ENCODE results near the gene SNRNP25. TPM values are rescaled to one million over a fixed set of nuclear protein-coding genes. Genes with fewer than 3 reads are reported as not detected.

SNRNP25 gene
- total RNA-seq, 2 experiments from 2014 or later: 62.3 to 63.2 TPM

DNA sequence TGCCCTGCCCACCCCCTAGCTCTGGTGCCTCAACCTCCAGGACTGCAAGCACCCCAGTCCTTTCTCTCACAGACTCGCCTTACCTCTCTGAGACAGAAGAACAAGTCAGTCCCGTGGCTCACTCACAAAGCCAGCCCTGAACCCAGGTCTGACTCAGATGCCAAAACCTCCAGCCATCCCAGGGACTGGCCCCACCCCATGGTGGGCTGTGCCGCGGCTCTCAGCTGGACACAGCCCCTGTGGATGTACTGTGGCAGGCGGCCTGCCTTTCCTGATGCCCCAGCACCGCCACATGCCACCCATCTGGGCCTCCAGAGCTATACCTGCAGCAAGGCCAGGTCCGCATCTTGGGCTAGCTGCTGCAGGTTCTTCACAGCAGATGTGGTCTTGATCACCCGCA is 44.2 kb downstream of the SNRNP25 start:
- ATAC-seq: no peak
- Mint-ChIP-seq H3K4me1 (ENCODE audit: low read depth) (peaks cover 8% of the 10 kb centered on the region), H3K36me3 (ENCODE audit: low read depth) (peaks cover 7% of the 10 kb centered on the region), H3K4me3 (no peak overlapping the region), H3K27me3 (ENCODE audit: low read depth) (no peaks in the 10 kb centered on the region), H3K9me3 (ENCODE audit: insufficient read depth) (no peaks in the 10 kb centered on the region), H3K27ac (peak overlapping the region; percentile 55)
- DNase-seq: no peak
- ChIA-PET CTCF (interaction anchor here (0.9 to 7.1 kb wide), 8 partner anchors 8 to 101 kb away, joined by 3 to 265 read pairs (median 23); partner anchors contain the start of genes MPG and RHBDF1), POLR2A (interaction anchor here (1.7 kb wide), 1 partner anchor 20 kb away, joined by 4 read pairs; the partner anchor contains the start of gene MPG)

DNA sequence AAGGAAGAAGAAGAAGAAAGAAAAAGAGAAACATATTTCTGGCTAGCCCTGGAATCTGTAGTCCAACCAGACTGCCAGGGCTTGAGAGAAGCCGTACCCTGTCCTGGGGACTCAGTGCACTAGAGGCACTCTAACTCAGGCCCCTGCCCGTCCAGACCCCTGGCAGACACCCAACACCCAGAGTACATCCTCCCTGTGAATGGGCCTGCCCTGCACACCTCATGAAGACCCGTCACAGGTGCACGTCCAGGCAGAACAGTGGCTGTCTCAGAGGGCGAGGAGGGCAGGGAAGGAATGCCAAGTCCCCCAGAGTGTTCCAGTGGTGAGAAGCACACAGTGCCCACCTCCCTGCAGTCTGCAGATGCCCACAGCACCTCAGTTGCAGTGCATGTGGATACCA is 47.4 kb downstream of the SNRNP25 start:
- CTCF ChIA-PET: no interaction called here
- peaks cover 8% of the 10 kb centered on the region for H3K4me1 Mint-ChIP-seq (ENCODE audit: low read depth)
- ATAC-seq: no peak
- H3K27ac Mint-ChIP-seq: no peak overlapping the region
- H3K36me3 Mint-ChIP-seq (ENCODE audit: low read depth): peaks cover 9% of the 10 kb centered on the region
- POLR2A ChIA-PET: no interaction called here
- no peak overlapping the region for H3K4me3 Mint-ChIP-seq
- H3K9me3 Mint-ChIP-seq (ENCODE audit: insufficient read depth): no peaks in the 10 kb centered on the region
- no peak for DNase-seq
- H3K27me3 Mint-ChIP-seq (ENCODE audit: low read depth): no peaks in the 10 kb centered on the region

DNA sequence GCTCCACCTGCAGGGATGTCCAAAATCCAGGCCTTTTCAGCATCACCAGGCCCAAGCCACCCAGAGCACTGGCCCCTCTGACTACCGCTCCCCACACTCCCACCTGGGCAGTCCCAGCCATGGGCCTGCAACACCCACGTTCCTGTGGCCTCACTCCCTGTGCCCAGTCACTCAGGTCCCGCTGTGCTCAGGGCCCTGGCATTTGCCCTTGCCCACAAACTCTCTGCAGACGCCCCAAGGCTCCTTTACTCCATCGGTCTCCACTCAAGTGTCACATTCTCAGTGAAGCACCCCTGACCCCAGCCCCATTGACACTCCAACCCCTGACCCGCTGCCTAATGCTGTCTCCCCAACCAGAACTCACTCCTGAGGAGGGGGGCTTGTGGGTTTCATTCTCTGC is 48.0 kb downstream of the SNRNP25 start:
- no peak overlapping the region for H3K27ac Mint-ChIP-seq
- POLR2A ChIA-PET: no interaction called here
- H3K27me3 Mint-ChIP-seq (ENCODE audit: low read depth): no peaks in the 10 kb centered on the region
- H3K4me1 Mint-ChIP-seq (ENCODE audit: low read depth): peaks cover 8% of the 10 kb centered on the region
- H3K9me3 Mint-ChIP-seq (ENCODE audit: insufficient read depth): no peaks in the 10 kb centered on the region
- peaks cover 10% of the 10 kb centered on the region for H3K36me3 Mint-ChIP-seq (ENCODE audit: low read depth)
- CTCF ChIA-PET: no interaction called here
- no peak for ATAC-seq
- H3K4me3 Mint-ChIP-seq: no peak overlapping the region
- no peak for DNase-seq

DNA sequence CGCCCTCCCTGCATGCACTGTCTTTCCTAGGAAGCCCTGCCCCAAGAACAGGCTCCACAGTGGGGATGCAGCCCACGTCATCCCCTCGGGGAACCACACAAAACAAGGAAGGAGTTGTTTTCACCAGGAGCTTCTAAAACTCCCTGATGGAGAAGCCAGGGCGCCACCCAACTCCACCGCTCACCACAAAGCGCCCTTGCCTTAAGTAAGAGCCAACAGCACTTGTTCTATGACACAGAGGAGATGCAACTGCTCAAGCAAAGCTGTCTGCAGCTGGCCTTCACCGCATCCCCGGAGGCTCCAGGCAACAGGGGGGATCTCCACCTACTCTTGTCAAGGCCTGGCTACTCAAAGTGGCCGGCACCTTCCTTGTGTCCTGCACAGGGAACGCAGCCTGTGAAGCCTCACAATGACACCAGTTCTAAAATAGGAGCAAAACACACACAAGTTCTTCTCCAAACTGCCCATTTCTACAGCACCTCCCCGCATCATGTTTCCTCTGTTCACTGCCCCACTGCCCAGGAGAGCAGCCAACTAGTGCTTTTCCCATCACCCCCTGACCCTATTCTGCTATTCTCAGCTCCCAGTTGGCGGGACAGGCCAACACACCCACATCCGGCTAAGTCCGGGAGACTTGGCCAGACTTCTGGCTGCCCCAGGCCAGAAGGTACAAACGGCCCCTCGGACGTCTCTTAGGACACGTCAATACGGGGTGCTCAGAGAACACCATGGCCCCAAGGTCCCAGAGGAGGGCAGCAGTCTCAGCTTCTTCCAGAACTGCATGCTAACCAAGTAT is 48.6 kb downstream of the SNRNP25 start:
- Mint-ChIP-seq H3K27me3 (ENCODE audit: low read depth) (no peaks in the 10 kb centered on the region), H3K4me1 (ENCODE audit: low read depth) (peaks cover 5% of the 10 kb centered on the region), H3K36me3 (ENCODE audit: low read depth) (peaks cover 13% of the 10 kb centered on the region), H3K4me3 (no peak overlapping the region), H3K27ac (no peak overlapping the region), H3K9me3 (ENCODE audit: insufficient read depth) (no peaks in the 10 kb centered on the region)
- no peak for DNase-seq
- ChIA-PET POLR2A (interaction anchor here (0.8 kb wide), 1 partner anchor 24 kb away, joined by 3 read pairs; the partner anchor contains the start of gene MPG), CTCF (no interaction called here)
- ATAC-seq: no peak

DNA sequence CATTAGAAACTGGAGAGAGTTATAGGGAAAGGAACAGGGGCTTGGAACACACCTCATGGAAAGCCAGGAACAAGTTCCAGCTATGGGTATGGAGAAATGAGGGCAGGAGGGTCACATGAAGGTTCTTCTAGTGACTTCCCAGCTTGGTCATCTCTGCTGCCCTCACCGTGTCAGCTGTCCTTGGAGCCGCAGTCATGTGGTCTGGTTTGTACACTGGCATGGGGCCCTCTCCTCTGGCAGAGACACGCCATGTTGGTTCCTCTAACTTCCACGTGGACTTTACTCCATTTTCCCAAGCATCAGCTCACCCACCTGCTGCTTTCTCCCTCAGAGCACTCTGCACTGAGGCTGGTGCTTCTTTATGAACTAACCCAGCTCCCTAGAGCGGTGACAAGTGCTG is 50.7 kb downstream of the SNRNP25 start:
- no peaks in the 10 kb centered on the region for H3K9me3 Mint-ChIP-seq (ENCODE audit: insufficient read depth)
- DNase-seq (no peak), ATAC-seq (no peak)
- ChIA-PET POLR2A (interaction anchor here (1.2 kb wide), 1 partner anchor 14 kb away, joined by 3 read pairs; no protein-coding TSS in a partner anchor), CTCF (interaction anchor here (1.0 to 5.5 kb wide), 6 partner anchors 9 to 258 kb away, joined by 3 to 70 read pairs (median 8); no protein-coding TSS in a partner anchor)
- H3K27me3 Mint-ChIP-seq (ENCODE audit: low read depth): no peaks in the 10 kb centered on the region
- H3K27ac Mint-ChIP-seq: no peak overlapping the region
- no peak overlapping the region for H3K4me3 Mint-ChIP-seq
- peaks cover 16% of the 10 kb centered on the region for H3K36me3 Mint-ChIP-seq (ENCODE audit: low read depth)
- no peaks in the 10 kb centered on the region for H3K4me1 Mint-ChIP-seq (ENCODE audit: low read depth)

DNA sequence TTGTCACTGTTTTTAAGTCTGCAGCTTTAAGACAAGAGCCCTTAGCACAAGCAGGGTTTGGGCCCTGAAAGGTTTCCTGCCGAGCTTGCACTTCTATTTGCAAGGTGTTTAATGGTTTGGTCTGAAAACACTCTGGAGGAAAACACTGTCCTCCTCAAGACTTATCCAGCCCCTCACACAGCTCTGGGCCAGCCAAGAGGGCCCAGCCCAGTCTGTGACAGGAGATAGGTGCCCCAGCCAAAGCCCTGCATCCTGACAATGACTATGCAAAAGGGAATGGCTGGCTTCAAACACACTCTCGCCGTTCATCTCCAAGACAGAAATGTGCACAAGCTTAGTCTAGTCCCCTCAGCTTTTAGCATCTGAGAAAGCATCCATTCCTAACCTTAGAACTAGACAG is 51.3 kb downstream of the SNRNP25 start:
- no peaks in the 10 kb centered on the region for H3K4me1 Mint-ChIP-seq (ENCODE audit: low read depth)
- H3K9me3 Mint-ChIP-seq (ENCODE audit: insufficient read depth): no peaks in the 10 kb centered on the region
- ATAC-seq (no peak), DNase-seq (no peak)
- H3K27ac Mint-ChIP-seq: no peak overlapping the region
- H3K27me3 Mint-ChIP-seq (ENCODE audit: low read depth): no peaks in the 10 kb centered on the region
- no peak overlapping the region for H3K4me3 Mint-ChIP-seq
- CTCF ChIA-PET: interaction anchor here (1.0 to 5.5 kb wide), 6 partner anchors 9 to 257 kb away, joined by 3 to 70 read pairs (median 8); no protein-coding TSS in a partner anchor
- H3K36me3 Mint-ChIP-seq (ENCODE audit: low read depth): peaks cover 21% of the 10 kb centered on the region
- POLR2A ChIA-PET: interaction anchor here (1.2 kb wide), 1 partner anchor 15 kb away, joined by 3 read pairs; no protein-coding TSS in a partner anchor

- no peak overlapping the region for H3K4me3 Mint-ChIP-seq
- H3K9me3 Mint-ChIP-seq (ENCODE audit: insufficient read depth): no peaks in the 10 kb centered on the region
- H3K36me3 Mint-ChIP-seq (ENCODE audit: low read depth): peaks cover 21% of the 10 kb centered on the region
- POLR2A ChIA-PET: interaction anchor here (1.2 kb wide), 1 partner anchor 15 kb away, joined by 3 read pairs; no protein-coding TSS in a partner anchor
- H3K27ac Mint-ChIP-seq: no peak overlapping the region
- no peaks in the 10 kb centered on the region for H3K4me1 Mint-ChIP-seq (ENCODE audit: low read depth)
- CTCF ChIA-PET: interaction anchor here (1.2 to 5.5 kb wide), 5 partner anchors 10 to 260 kb away, joined by 3 to 70 read pairs (median 13); no protein-coding TSS in a partner anchor
- DNase-seq (no peak), ATAC-seq (no peak)
- H3K27me3 Mint-ChIP-seq (ENCODE audit: low read depth): no peaks in the 10 kb centered on the region
Observed at GRCh38 chr16:105521-105920, 51.9 kb downstream of the SNRNP25 start.

DNA sequence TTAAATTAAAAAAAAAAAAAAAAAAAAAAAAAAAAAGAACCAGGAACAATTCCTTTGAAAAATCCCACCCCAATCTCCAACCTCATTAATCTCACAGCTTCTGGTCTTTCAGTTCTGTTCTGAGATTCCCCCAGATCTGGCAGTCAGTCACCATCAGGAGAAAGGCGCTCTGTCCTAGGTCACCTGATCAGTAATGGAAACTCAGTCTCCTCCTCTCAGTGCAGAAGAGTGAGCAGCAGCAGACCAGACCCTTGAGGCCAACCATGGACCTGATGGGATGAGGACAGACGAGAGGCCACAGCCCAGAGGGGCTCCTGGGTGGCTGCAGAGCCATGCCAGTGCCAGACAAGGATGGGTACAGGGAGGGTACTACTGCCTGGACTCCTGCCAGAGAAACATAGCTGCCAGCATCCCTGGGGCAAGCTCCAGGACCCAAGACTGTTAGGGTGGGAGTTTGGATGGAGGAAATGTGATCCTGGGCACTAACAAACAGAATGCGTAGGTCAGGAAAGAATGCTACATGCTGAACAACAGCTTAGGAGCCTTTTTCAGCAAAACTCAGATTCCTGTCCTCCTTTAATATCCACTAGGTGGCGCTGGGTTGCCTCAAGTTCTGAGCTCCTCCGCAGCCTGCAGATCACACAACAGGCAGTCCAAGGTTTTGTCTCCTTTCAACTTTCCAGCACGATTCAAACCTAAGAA is 53.1 kb downstream of the SNRNP25 start:
- Mint-ChIP-seq H3K4me3 (no peak overlapping the region), H3K27ac (no peak overlapping the region), H3K4me1 (ENCODE audit: low read depth) (no peaks in the 10 kb centered on the region), H3K9me3 (ENCODE audit: insufficient read depth) (no peaks in the 10 kb centered on the region), H3K36me3 (ENCODE audit: low read depth) (peaks cover 24% of the 10 kb centered on the region), H3K27me3 (ENCODE audit: low read depth) (no peaks in the 10 kb centered on the region)
- DNase-seq (peak; percentile 75), ATAC-seq (peak; percentile 89)
- ChIA-PET POLR2A (interaction anchor here (0.7 to 1.2 kb wide), 3 partner anchors 29 to 911 kb away, joined by 3 read pairs; no protein-coding TSS in a partner anchor), CTCF (interaction anchor here (0.7 to 5.5 kb wide), 47 partner anchors 11 to 318 kb away, joined by 3 to 70 read pairs (median 4); partner anchors contain the start of genes HBQ1, LUC7L, MRPL28 and NPRL3)

Small RNAs within 50 kb of the gene (microRNA-seq; reads per million reads assigned to microRNA genes)
- not detected for gene MIR6859-4

Other genes with a start within 250 kb of the SNRNP25 start
- 10 to 100 TPM; 47.7 to 48.2 TPM for gene POLR3K, start 220 bp upstream of the SNRNP25 start, total RNA-seq
- gene RHBDF1, start 18.8 kb downstream of the SNRNP25 start, total RNA-seq: under 1 TPM in 1 of 2 experiments, not detected in 1; 0.40 TPM
- 10 to 100 TPM; 48.6 to 49.3 TPM for gene MPG, start 24.4 kb downstream of the SNRNP25 start, total RNA-seq
- 10 to 100 TPM; 30.8 to 36.8 TPM for gene NPRL3, start 84.8 kb downstream of the SNRNP25 start, total RNA-seq
- gene HBZ, start 98.8 kb downstream of the SNRNP25 start, total RNA-seq: not detected
- not detected for gene HBM, start 112.2 kb downstream of the SNRNP25 start, total RNA-seq
- gene HBA2, start 119.0 kb downstream of the SNRNP25 start, total RNA-seq: not detected
- not detected for gene HBA1, start 122.9 kb downstream of the SNRNP25 start, total RNA-seq
- gene HBQ1, start 126.6 kb downstream of the SNRNP25 start, total RNA-seq: not detected
- 10 to 100 TPM; 56.1 to 58.4 TPM for gene LUC7L, start 175.6 kb downstream of the SNRNP25 start, total RNA-seq
- gene FAM234A, start 181.0 kb downstream of the SNRNP25 start, total RNA-seq: 10 to 100 TPM; 10.9 to 11.8 TPM
- gene RGS11, start 222.1 kb downstream of the SNRNP25 start, total RNA-seq: not detected
- gene ARHGDIG, start 226.8 kb downstream of the SNRNP25 start, total RNA-seq: not detected
- not detected for gene PDIA2, start 229.3 kb downstream of the SNRNP25 start, total RNA-seq